ENCODE results near the gene LDLRAD2. TPM values are rescaled to one million over a fixed set of nuclear protein-coding genes. Genes with fewer than 3 reads are reported as not detected.

The LDLRAD2 gene
- total RNA-seq, 1 donor from 2014 or later: not detected

GRCh38 chr1:21860971-21861370, 48.9 kb downstream of the LDLRAD2 start:
- Histone ChIP-seq H3K27ac (no peak overlapping the region), H3K27me3 (no peaks in the 10 kb centered on the region), H3K4me1 (no peaks in the 10 kb centered on the region), H3K9me3 (no peaks in the 10 kb centered on the region), H3K36me3 (peaks cover 0 to 78% of the 10 kb centered on the region in 2 donors), H3K4me3 (no peak overlapping the region)
- intact Hi-C loops (cut with DNase I): no loop called here
- no peak for TF ChIP-seq POLR2A (IDR thresholded peaks at IDR 0.05)
- TF ChIP-seq, protein P1, sequence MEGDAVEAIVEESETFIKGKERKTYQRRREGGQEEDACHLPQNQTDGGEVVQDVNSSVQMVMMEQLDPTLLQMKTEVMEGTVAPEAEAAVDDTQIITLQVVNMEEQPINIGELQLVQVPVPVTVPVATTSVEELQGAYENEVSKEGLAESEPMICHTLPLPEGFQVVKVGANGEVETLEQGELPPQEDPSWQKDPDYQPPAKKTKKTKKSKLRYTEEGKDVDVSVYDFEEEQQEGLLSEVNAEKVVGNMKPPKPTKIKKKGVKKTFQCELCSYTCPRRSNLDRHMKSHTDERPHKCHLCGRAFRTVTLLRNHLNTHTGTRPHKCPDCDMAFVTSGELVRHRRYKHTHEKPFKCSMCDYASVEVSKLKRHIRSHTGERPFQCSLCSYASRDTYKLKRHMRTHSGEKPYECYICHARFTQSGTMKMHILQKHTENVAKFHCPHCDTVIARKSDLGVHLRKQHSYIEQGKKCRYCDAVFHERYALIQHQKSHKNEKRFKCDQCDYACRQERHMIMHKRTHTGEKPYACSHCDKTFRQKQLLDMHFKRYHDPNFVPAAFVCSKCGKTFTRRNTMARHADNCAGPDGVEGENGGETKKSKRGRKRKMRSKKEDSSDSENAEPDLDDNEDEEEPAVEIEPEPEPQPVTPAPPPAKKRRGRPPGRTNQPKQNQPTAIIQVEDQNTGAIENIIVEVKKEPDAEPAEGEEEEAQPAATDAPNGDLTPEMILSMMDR (IDR thresholded peaks at IDR 0.05): no peak
- no peak for TF ChIP-seq POLR2AphosphoS5 (IDR thresholded peaks at IDR 0.05; ENCODE audit: insufficient read depth in 1 of 2, low read depth in 1 of 2)
- no peak for DNase-seq (ENCODE audit: extremely low spot score in 2 of 2)

GRCh38 chr1:21861602-21862429, 49.8 kb downstream of the LDLRAD2 start:
- Histone ChIP-seq H3K4me1 (no peaks in the 10 kb centered on the region), H3K27ac (no peak overlapping the region), H3K4me3 (no peak overlapping the region), H3K27me3 (no peaks in the 10 kb centered on the region), H3K9me3 (no peaks in the 10 kb centered on the region), H3K36me3 (peaks cover 0 to 71% of the 10 kb centered on the region in 2 donors)
- TF ChIP-seq, protein P1 (IDR thresholded peaks at IDR 0.05): no peak
- TF ChIP-seq POLR2AphosphoS5 (IDR thresholded peaks at IDR 0.05; ENCODE audit: insufficient read depth in 1 of 2, low read depth in 1 of 2) (no peak), POLR2A (IDR thresholded peaks at IDR 0.05) (no peak)
- intact Hi-C loops (cut with DNase I): no loop called here
- no peak for DNase-seq (ENCODE audit: extremely low spot score in 2 of 2)

DNA sequence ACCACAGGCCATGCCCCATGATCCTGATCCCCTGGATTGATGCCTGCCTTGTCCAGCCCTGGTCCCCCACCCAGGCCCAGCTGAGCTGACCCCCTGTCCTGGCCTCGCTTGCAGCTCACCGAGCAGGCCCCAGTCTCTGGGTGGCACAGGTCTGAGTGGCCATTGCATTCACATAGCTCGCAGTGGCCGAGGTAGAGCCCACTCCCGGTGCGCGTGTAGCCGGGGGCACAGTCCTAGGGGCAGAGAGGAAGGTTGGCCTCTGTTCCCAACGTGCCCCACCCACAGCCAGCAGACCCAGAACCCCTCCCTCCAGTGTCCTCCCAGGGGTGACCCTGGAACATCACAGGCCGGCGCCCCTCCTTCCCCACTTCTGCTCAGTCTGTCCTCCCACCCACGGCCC, 51.9 kb downstream of the LDLRAD2 start:
- H3K27ac ChIP-seq: no peak overlapping the region
- H3K36me3 ChIP-seq: peaks cover 0 to 56% of the 10 kb centered on the region in 2 donors
- no peaks in the 10 kb centered on the region for H3K9me3 ChIP-seq
- intact Hi-C loops (cut with DNase I): no loop called here
- H3K27me3 ChIP-seq: no peaks in the 10 kb centered on the region
- no peak for DNase-seq (ENCODE audit: extremely low spot score in 2 of 2)
- no peaks in the 10 kb centered on the region for H3K4me1 ChIP-seq
- H3K4me3 ChIP-seq: no peak overlapping the region
- no peak for TF ChIP-seq POLR2AphosphoS5 (IDR thresholded peaks at IDR 0.05; ENCODE audit: insufficient read depth in 1 of 2, low read depth in 1 of 2)
- TF ChIP-seq POLR2A (IDR thresholded peaks at IDR 0.05): no peak
- TF ChIP-seq, protein P1 (IDR thresholded peaks at IDR 0.05): no peak

DNA sequence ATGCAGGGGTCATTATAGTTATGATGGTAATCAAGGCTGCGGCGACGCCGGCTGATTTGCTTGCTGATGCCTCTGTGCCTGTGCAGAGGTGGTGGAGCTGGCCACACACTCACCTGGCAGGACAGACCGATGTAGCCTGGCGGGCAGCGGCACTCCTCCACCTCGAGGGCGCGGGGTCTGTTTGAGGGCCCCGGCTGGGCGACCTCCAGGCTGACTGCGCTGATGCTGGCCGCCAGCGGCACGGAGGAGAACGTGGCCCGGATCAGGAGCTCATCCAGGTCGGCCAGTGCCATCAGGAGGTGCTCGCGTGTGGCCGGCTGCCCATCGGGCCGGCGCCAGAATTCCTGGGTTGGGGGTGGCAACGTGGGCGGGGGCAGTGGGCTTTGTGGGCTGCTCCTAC, 52.7 kb downstream of the LDLRAD2 start:
- intact Hi-C loops (cut with DNase I): no loop called here
- no peak for DNase-seq (ENCODE audit: extremely low spot score in 2 of 2)
- H3K4me1 ChIP-seq: peaks cover 4% of the 10 kb centered on the region
- TF ChIP-seq, protein P1 (IDR thresholded peaks at IDR 0.05): no peak
- TF ChIP-seq POLR2AphosphoS5 (IDR thresholded peaks at IDR 0.05; ENCODE audit: insufficient read depth in 1 of 2, low read depth in 1 of 2) (no peak), POLR2A (IDR thresholded peaks at IDR 0.05) (no peak)
- no peaks in the 10 kb centered on the region for H3K27me3 ChIP-seq
- no peaks in the 10 kb centered on the region for H3K9me3 ChIP-seq
- peaks cover 0 to 48% of the 10 kb centered on the region in 2 donors for H3K36me3 ChIP-seq
- no peak overlapping the region for H3K27ac ChIP-seq
- no peak overlapping the region for H3K4me3 ChIP-seq

DNA sequence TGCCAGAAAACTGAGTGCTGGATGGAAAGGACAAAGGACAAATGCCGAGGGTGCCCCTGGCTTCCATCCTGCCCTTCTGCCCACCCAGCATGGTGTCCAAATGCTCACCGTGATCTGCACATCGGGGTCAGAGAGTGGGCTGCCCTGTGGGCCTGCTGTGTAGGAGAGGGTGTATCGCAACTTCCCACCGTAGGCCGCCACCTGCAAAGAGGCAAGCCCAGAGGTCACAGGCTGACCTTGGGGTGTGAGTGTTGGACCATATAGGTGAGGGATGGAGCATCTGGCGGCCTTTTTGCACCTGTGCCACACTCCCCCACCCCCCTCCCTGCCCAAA, 53.5 kb downstream of the LDLRAD2 start:
- intact Hi-C loops (cut with DNase I): no loop called here
- no peaks in the 10 kb centered on the region for H3K9me3 ChIP-seq
- no peak for DNase-seq (ENCODE audit: extremely low spot score in 2 of 2)
- H3K4me1 ChIP-seq: peaks cover 13% of the 10 kb centered on the region
- H3K4me3 ChIP-seq: no peak overlapping the region
- peaks cover 0 to 40% of the 10 kb centered on the region in 2 donors for H3K36me3 ChIP-seq
- no peak overlapping the region for H3K27ac ChIP-seq
- TF ChIP-seq POLR2A (IDR thresholded peaks at IDR 0.05): no peak
- TF ChIP-seq, protein P1 (IDR thresholded peaks at IDR 0.05): no peak
- TF ChIP-seq POLR2AphosphoS5 (IDR thresholded peaks at IDR 0.05; ENCODE audit: insufficient read depth in 1 of 2, low read depth in 1 of 2): no peak
- H3K27me3 ChIP-seq: no peaks in the 10 kb centered on the region

All from vagina (tissue), 2 donors.